KG1 (cell line): ENCODE data around the gene DENR.
"Not testable (repeated sequence)": the region's sequence is repeated elsewhere in the genome, so short reads cannot be mapped to it uniquely, and the experiment has no call there.

Source experiments
- DNase-seq: peaks from one replicate; lab custom pipeline; 2025; lab: John Stamatoyannopoulos, UW

Gene DENR, protein sequence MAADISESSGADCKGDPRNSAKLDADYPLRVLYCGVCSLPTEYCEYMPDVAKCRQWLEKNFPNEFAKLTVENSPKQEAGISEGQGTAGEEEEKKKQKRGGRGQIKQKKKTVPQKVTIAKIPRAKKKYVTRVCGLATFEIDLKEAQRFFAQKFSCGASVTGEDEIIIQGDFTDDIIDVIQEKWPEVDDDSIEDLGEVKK

DNA sequence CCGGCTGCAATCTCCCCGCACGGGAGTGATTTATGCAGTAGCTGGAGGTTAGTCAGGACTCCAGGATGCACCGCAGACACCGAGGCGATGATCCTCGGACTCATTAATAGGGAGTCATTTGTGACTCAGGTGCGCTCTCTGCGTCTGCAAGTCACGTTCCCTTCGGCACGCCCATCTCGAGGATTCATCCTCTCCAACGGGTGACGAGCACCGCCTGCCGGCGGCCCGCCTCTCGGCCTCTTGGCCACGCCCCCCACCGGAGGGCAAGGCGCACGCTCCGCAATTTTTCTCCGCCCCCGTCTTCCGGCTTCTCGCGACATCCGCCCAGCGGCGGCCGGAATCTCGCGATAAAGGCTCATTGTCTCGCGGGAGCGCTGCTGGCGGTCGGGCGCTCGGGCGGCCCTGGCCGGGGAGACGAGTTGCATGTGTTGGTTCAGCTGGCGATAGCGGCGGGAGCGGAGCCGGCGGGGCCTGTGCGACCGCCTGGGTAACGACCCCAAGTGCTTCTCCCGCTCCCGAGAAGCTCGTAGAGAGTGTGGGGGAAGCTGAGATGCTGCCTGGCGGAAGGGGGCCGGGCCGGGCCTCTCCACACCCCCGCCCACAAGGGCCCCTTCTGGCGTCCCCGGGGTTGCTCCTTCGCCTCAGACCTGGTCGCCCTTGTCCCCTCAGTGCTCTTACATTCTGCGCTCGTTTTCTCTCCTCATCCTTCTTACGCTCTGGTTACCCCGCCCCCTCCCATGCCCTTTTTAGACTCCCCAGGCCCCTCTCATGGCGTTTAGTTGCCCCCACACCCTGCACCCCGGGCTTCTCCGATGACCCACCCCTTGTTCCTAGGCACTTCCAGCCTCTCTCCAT is at the start of gene DENR:
TSS of gene DENR (plus strand) at position 361 of the 855 bp plus-strand sequence. CDS start 878 bp downstream, outside the sequence.
- peak; percentile 96 for DNase-seq

DNA sequence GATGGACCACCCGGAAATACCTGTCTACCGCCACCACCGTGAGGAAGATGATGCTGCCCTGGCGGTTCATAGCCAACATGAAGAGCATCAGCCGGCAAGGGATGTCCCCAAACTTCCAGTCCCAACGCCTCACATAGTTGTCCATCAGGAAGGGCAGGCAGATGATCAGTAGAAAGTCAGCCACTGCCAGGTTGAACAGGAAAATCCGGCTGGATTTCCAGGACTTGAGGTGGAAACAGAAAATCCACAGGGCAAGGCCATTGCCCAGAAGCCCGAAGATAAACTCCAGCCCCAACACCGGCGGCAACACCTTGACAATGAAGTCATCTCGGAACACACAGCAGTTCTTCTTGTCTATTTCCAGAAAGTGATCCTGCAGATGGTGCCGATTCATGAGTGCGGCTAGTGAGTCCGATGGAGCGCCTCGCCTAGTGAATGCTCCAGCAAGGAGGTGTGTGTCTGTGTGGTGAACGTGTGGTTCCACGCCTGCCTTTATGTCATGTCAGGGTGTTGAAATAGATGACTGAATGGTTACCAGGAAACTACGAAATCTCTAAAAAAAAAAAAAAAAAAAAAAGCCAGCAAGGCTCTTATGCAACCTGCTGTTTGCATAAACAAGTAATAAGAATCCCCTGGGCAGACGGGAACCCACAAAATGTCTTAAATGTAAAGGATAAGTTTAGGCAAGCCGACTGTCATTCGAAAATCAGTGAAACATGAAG is 49.6 kb upstream of the DENR start, which contains the start of gene HCAR2:
TSS of gene HCAR2 (minus strand) at position 468 of the 722 bp plus-strand sequence. CDS start at position 394, 74 bp downstream.
- not testable (repeated sequence) for DNase-seq

DNA sequence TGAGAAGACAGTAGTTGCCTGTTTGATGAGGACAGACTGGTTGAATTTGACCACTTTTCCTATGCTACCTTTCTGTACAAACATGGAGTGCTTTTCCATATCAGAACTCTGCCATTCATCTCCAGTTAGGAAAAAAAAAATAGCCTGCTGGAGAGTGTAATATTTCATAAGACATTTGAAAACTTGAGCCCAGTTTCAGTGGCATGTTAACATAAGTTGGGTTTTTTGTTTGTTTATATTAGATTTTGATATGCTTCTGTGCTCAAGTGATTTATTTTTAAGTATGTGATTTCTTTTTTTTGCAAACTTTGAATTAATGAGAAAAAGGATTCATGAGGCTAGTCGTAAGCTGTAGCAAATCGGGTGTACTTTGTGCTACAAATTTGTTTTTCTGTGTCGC is 48.8 kb upstream of the DENR start:
- not testable (repeated sequence) for DNase-seq

DNA sequence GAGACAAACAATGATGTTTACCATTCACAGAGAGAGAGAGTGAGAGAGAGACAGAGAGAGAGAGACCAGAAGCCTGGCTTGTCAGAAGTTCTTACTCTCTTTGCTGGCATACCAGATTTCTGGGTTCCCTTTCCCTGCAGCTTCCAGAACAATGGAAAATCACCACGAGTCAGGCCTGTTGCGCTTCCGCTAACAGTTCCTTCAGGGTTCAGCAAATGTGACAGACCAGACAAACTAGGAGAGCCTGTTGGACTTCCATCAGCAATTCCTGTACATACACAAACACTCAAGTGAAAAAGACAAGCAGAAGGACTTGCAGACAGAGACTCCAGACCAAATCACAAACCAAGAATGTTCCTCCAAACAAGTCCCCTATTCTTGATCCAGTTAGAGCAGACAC is 43.3 kb upstream of the DENR start:
- not testable (repeated sequence) for DNase-seq

DNA sequence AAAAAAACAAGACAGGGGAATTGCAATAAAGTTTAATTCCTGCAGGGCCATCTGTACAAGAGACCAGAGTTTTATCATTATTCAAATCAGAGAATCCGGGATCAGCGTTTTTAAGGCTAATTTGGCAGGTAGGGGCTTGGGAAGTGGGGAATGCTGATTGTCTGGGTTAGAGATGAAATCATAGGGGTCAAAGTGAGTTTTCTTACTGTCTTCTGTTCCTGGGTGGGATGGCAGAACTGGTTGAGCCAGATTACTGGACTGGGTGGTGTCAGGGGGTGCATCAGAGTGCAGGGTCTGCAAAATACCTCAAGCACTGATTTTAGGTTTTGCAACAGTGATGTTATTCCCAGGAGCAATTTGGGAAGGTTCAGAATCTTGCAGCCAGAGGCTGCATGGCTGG is 42.3 kb upstream of the DENR start:
- not testable (repeated sequence) for DNase-seq

DNA sequence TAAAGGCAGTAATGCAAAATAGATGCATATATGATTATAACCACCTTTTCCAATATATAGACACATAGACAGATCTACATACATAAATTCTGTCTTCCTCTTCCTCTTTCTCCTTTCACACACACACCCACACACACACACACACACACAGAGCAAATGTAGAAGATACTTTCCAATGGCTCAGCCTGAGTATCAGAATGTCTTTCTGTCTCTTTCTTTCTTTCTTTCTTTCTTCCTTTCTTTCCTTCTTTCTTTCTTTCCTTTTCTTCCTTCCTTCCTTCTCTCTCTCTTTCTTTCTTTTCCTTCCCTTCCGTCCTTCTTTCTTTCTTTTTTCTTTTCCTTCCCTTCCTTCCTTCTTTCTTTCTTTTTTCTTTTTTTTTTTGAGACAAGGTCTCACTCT is 41.4 kb upstream of the DENR start:
- DNase-seq = not testable (repeated sequence)

DNA sequence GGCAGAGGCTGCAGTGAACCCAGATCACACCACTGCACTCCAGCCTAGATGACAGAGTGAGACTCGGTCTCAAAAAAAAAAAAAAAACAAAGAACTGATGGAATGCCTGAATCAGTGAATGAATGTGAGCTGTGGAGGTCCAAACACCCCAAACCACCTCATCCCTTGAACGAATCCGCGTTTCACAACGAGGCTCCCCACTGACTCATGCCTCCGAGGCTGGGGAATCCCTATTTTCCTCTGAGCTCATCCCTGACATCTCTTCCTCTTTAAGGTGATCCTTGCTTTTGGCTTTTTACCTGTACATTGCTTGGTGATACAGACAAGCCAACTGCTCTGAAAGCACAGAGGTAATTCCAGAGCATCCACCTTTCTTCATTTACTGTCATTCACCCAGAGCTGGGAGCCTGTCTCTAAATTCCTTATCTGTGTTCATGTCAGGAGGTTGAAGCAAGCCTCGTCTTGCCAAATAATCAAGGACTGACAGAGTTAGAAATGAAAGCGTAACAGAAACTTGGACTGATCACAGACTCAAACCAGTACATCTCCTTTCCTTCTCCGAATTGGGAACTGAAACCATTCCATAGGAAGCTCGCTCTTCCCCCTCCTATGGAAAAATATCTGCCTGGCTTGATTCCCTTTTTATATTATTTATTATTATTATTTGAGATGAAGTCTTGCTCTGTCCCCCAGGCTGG is 39.0 kb upstream of the DENR start:
- DNase-seq = not testable (repeated sequence)

DNA sequence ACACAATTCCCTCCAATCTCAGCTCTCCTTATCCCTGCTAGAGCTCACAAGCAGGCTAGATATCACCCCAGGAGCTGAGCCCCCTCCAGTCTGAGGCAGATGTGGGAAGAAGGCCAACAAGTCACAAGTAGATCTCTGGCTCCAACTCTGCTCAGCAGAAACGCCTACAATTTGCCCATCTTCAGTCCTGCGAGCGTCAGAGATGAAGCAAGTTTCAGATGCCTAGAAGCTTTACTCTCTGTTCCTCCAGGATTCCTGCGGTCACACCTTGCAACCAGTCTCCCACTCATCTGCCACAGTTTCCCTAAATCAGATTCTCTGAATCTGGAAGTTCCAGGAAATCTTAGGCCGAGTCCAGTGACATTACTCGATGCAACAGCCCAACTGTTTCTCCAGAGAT is 37.4 kb upstream of the DENR start:
- not testable (repeated sequence) for DNase-seq

DNA sequence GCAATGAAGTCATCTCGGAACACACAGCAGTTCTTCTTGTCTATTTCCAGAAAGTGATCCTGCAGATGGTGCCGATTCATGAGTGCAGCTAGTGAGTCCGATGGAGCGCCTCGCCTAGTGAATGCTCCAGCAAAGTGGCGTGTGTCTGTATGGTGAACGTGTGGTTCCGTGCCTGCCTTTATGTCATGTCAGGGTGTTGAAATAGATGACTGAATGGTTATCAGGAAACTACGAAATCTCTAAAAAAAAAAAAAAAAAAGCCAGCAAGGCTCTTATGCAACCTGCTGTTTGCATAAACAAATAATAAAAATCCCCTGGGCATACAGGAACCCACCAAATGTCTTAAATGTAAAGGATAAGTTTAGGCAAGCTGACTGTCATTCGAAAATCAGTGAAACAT is 36.0 kb upstream of the DENR start, which contains the start of gene HCAR3:
TSS of gene HCAR3 (minus strand) at position 154 of the 400 bp plus-strand sequence. CDS start at position 80, 74 bp downstream.
- not testable (repeated sequence) for DNase-seq

DNA sequence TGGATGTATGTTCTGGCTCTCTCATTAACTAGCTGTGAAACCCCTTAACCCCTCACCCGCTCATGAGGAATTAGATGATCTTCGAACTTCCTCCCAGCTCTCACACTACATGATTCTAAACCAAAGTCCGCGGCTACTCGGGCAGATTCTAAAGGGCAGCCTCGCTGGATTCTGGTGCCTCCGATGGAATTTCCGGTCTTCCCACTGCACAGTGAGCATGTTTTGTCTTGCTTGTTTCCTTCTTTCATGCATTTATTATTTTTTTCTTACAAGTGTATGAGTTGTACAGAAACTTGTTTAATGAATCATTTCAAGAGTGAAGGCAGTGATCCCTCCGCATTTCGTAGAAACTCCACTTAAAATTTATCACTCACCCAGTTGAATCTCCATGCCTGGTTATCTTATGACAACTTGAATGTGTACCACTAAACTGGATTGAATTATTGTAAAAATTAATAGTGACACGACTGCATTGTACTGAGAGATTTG is 31.5 kb upstream of the DENR start:
- no peak for DNase-seq

DNA sequence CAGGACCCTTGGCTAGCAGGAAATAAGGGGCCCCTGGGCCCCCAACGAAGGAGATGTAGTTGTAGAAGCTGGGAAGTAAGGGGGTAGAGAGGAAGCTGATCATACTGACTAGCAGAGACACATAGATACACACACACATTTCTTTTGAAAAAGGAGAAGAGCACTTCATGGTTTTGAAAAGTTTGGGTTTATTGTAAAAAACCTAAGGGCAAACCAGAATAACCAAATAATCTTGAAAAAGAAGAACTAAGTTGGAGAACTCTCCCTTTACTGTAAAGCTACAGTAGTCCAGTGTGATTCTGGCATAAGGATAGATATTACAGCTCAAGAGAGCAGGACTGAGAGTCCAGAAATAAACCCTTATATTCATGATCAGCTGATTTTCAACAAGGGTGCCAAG is 30.2 kb upstream of the DENR start:
- DNase-seq = no peak

DNA sequence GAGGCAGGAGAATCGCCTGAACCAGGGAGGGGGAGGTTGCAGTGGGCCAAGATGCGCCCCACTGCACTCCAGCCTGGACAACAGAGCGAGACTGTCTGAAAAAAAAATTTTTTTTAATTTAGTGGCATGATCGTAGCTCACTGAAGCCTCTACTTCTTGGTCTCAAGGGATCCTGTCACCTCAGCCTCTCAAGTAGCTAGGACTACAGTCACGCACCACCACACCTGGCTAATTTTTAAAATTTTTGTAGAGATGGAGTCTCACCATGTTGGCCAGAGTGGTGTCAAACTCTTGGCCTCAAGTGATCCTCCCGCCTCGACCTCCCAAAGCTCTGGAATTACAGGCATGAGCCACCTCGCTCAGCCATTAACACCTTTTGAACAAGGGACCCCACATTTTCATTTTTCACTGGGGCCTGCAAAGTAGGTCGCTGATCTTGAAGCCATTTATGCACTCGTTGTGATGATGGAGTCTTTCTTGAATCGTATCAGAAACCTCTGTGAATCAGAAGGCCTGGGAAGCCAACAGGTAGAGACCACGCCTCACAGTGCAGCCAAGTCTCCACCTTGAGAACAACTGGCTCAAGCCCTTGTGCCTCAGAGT is 27.9 kb upstream of the DENR start:
- no peak for DNase-seq

DNA sequence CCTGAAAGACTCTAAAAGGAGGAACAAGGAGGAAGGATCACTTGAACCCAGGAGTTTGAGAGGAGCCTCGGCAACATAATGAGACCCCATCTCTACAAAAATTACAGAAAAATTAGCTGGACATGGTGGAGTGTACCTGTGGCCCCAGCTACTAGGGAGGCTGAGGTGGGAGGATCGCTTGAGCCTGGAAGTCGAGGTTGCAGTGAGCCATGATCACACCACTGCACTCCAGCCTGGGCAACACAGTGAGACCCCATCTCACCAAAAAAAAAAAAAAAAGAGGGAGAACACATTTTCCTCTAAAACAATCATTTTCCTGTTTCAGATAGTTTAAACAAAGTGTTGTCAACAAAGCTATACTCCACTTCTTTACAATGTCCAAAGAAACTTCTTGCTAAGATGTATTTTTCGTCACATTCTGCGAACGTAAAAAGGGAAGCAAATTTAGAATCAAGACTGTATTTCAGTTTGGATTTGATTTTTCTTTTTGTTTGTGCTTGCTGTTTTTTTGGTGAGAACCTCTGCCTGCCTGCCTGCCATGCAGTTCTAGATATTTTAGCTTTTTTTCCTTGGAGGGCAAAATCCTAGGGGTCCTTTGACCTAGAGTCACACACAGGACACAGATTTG is 27.1 kb upstream of the DENR start:
- DNase-seq = no peak

DNA sequence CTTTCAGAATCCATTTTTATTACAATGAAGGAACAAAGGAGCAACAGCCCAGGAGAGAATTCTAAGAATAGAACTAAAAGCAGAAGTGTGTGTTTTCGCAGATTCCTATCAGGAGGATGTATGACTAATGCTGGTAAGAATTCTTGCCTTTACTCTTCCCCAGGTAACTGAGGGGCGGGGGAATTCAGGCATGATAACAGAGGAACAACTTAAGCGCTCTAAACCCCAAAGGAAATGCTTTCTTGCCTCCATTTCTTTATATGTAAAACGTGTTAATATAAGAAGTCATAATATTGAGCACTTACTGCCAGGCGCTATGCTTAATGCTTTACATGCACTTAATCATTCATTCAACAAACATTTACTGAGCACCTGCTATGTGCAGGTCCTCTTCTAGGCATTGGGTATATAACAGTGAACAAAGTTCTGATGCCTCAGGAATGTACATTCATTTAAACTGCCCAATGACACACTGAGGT is 26.5 kb upstream of the DENR start:
- DNase-seq = peak; percentile 37

DNA sequence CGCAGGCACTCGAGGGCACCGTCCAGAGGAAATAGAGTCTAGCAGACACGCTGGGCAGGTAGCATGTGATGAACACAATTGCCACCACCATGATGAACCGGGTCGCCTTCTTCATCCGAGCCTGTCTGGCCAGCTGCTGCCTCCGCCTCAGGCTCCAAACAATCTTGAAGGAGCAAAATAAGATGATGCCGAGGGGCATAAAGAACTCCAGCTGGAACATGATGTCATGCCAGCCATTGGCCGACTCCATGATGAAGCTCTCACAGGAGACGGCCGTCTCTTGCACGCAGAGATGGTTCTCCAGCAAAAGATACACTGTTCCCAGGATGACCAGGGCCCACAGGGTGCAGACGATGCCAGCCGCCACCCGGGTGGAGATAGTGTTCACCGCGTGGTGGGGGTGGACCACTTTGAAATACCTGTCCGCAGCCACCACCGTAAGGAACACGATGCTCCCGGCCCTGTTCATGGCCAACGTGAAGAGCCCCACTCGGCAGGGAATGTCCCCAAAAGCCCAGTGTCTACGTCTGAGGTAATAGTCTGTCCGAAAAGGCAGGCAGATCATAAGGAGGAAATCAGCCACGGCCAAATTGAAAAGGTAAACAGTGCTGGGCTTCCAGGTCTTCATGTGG is 22.9 kb upstream of the DENR start:
- no peak for DNase-seq

DNA sequence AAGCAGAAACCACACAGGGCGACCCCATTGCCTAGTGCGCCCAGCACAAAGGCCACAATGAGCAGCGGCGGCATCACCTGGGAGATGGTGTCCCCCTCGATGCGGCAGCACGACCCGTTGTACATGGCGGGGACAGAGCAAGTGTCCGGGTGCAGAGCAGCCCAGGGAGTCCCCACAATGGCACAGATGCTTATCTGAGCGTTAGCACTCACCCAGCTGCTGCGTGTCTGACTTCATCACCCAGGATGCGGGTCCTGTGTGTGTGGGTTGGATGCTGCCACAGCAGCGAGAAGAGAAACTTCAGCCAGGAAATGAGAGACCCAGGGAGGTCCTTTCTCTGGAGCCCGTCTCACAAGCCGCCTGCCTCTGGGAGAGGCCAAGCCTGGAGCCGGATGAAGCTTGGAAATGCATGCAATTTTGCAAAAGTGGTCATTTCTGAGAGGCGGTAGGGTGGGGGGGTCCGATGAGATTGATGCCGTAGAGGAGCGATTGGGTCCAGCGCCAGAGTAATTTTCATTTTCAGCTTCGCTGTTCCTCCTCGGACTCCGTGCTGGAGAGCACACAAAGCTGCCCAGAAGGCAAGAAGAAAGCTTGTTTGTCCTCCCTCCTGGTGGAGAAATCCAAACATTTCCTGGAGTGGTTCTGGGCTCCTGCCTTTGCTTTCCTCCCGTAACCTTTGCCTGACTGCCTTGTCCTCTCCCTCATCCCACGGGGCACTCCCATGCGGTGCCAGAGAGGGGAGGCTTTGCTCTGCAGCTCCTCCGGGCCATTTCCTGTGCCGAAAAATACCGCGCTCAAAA is 22.2 kb upstream of the DENR start, which contains the start of gene HCAR1:
TSS of gene HCAR1 (minus strand) at position 630 of the 800 bp plus-strand sequence. CDS start at position 125, 505 bp downstream.
- DNase-seq = no peak

DNA sequence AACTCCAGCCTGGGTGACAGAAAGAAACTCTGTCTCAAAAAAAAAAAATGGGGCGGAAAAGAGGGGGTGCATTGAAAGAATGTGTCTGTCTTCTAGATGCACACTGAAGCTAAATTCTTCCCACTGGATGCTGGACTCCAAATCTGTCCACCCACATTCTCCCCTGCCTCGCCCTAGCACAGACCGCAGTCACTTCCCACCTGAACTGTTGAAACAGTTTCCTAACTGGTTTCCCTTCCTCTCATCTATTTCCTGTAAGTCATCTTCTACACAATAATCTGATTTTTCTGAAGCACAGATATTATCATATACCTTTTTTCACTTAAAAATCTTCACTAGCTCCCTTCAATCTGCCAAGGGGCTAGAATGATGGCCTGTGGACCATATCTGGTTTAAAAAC is 20.5 kb upstream of the DENR start:
- DNase-seq = no peak

DNA sequence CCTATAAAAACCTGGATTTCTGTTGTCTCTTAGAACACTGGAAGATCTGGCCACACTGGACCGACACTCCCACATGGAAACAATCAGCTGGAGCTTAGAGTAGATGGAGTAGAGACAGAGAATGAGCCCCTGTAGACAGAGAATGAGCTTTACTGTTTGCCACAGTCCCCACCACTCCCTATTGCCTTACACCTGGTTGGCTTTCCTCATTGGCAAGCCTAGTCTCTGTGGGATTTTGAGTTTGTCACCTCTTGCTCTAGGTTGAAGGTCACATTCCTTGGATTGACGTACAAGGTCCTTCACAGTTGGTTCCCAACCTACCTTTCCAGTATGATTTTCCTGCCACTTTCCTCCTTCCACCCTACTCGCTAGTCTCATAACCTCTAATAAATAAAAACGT is 20.0 kb upstream of the DENR start:
- no peak for DNase-seq

DNA sequence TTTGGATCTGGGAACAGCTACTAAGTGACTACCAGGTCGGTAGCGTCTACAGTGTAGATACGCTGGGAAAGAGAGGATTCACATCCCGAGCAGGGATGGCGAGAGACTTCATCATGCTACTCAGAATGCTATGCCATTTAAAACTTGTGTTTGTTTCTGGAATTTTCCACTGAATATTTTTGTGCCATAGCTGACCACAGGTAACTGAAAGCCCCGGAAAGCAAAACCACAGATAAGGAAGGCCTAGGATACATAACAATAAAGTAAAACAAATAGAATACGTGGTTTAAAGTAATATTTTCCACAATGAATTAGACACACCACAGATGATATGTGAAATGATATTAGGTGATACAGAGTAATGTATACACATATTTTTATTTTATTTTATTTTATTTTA is 14.1 kb upstream of the DENR start:
- no peak for DNase-seq
